RWPE1 (cell line): Measurements from ENCODE around the gene SMYD1.

Experiments
- CTCF ChIA-PET: fragments of 350-600 bp; sonication (Branson Sonifier 250); formaldehyde crosslinking; extraction: SDS; loops from one replicate; lab custom pipeline; 2021; lab: Yijun Ruan, JAX
- POLR2A ChIA-PET: fragments of 400-600 bp; formaldehyde crosslinking; extraction: SDS; loops from one replicate; lab custom pipeline; 2020; ENCODE audit warnings: antibody characterized with exemption; ENCODE audit not compliant: low non-redundant PET; lab: Yijun Ruan, JAX
- DNase-seq: peaks from one replicate; pipeline ENCODE4 v3.0.0; 2012; ENCODE audit warnings: low spot score
- H3K27ac ChIP-seq: fragments of 450-650 bp; 2 replicates; pipeline ENCODE4 v1.5.1; 2017
- TF ChIP-seq, protein P1 (sequence below): fragments of 450-650 bp; conservative IDR thresholded peaks from 2 replicates; pipeline ENCODE4 v1.5.1; 2017; ENCODE audit warnings: low read depth, mild to moderate bottlenecking

Gene SMYD1

DNA sequence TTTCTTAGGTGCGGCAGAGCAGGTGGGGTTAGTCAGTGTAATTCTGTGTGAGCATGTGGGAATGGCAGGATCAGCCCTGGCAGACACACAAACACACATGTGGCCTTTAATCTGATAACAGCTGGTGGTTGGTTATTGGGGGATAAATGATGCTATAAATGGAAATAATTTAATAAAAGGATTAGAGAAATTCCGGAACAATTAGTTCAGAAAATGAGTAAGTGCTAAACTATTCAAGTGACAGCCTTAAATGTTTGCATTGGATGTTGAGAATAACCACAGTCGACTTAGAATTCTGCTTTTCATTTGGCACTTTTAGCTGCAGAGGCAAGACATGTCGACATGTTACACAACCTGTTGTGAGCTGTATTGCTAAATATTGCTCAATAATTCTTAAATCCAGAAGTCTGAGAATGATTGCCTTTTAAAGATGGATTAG is 7.2 kb downstream of the SMYD1 start:
- ChIA-PET POLR2A (no interaction called here), CTCF (interaction anchor here (0.5 kb wide), 1 partner anchor 24 kb away, joined by 3 read pairs; no protein-coding TSS in a partner anchor)
- peak; percentile 47 for DNase-seq
- TF ChIP-seq, protein P1, sequence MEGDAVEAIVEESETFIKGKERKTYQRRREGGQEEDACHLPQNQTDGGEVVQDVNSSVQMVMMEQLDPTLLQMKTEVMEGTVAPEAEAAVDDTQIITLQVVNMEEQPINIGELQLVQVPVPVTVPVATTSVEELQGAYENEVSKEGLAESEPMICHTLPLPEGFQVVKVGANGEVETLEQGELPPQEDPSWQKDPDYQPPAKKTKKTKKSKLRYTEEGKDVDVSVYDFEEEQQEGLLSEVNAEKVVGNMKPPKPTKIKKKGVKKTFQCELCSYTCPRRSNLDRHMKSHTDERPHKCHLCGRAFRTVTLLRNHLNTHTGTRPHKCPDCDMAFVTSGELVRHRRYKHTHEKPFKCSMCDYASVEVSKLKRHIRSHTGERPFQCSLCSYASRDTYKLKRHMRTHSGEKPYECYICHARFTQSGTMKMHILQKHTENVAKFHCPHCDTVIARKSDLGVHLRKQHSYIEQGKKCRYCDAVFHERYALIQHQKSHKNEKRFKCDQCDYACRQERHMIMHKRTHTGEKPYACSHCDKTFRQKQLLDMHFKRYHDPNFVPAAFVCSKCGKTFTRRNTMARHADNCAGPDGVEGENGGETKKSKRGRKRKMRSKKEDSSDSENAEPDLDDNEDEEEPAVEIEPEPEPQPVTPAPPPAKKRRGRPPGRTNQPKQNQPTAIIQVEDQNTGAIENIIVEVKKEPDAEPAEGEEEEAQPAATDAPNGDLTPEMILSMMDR = no peak
- H3K27ac ChIP-seq = no peak overlapping the region

DNA sequence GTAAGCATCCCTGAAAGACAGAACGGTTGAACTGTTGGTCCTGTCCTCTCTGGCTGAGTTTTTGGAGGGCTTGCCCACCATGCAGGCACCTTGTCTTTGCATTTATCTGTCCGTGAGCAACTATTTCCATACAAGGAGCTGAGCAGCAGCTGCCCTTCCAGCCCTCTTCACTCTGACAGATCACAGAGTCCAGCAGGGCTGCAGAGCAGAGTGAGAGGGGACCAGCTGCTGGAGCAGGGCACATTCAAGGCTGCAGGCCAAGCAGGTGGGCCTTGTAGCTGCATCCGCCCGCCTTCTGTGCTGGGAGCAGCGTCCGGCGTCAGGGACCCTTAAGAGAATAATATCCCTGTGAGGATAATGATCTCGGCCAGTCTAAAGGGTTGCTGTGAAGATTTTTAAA is 9.5 kb downstream of the SMYD1 start:
- ChIA-PET POLR2A (no interaction called here), CTCF (no interaction called here)
- no peak for DNase-seq
- TF ChIP-seq, protein P1 = no peak
- H3K27ac ChIP-seq = no peak overlapping the region

DNA sequence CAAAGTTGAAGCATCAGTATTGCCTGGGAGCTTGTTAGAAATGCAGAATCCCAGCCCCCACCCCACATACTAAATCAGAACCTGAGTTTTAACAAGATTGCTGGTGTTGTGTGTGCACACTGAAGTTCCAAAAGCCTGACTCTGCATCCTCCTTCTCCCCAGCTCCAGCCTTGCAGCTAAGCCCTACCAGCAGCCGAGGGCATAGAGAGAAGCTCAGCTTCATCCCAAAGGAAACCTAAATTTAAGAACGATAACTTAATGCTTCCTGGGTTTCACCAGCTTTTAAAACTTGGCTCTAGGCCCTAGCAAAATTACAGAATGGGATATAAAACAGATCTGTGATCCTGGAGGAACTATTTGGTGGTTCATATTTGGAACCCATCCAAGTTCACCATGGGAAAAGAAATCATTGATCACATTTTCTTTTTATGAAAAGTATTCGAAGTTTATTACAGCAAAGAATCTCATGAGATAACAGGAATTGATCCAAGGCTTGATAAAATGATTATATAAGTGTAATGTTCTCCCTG is 11.1 kb downstream of the SMYD1 start:
- TF ChIP-seq, protein P1 = no peak
- ChIA-PET POLR2A (no interaction called here), CTCF (no interaction called here)
- no peak for DNase-seq
- H3K27ac ChIP-seq = no peak overlapping the region

DNA sequence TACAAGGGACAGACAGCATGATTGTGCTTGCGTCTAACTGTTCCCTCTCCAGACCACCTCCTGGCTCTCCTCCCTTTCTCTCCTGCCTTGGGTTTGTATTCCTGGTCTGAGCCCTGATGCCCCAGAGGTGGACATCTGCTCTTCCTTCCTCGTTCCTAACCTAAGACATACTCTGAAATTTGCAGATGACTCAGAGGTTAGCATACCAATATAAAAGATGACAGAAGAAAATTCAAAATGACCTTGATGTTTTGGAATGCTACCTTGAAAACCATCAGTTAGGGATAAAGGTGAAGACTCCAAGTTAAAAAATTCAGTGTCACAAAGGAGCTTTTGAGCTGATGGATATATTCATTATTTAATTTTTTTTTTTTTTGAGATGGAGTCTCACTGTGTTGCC is 12.9 kb downstream of the SMYD1 start:
- CTCF ChIA-PET = interaction anchor here (0.9 kb wide), 1 partner anchor 20 kb away, joined by 3 read pairs; no protein-coding TSS in a partner anchor
- TF ChIP-seq, protein P1 = no peak
- POLR2A ChIA-PET = no interaction called here
- H3K27ac ChIP-seq = no peak overlapping the region
- DNase-seq = no peak

DNA sequence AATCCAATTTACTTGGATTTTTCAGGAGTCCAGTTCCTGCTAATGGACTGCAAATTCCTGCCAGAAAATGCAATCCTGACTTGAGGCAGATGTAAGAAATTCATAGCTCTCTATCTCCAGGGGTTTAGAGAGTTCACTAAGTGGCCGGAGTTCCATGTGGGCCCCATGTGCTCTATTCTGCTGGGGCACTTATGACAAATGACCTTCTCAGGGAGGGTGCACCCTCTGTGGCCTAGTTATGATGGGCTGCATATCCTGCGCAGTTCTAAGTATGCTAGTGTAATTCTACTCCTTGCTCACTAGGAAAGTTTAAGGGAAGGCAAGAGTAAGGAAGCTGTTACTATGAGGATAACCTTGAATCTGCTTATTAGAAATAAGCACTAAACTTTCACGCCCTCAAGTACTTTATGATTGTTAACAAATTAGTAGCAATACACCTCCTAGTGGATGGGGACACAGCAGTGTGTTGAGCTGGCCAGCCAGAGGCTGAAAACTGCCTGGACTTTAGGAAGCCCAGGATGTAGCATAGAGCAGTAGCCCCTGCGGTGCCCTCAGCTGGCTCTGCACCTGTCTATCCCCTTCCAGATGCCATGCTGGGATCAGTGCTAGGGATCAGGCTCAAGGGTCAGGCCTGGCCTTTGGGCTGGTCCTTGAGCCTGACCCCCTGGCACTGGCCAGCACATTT is 14.4 kb downstream of the SMYD1 start:
- TF ChIP-seq, protein P1 = no peak
- no peak overlapping the region for H3K27ac ChIP-seq
- no peak for DNase-seq
- CTCF ChIA-PET = no interaction called here
- POLR2A ChIA-PET = no interaction called here

DNA sequence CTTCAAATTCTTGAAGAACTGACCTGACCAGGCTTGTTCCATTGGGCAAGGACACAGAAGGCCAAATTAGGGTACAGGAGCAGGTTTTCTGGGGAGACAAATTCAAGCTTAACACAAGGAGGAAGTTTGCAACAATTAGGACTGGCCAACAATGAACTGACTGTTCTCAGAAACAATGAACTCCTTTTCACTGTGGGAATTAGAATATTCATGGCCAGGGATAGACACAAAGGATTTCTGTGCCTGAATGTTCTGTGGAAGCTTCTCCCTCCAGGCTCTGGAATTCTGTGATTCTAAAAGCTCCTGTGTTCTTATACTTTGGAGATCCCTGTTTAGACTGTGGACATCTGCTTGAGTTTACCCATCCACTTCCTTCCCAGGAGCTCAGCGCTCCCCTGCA is 15.2 kb downstream of the SMYD1 start:
- CTCF ChIA-PET = no interaction called here
- POLR2A ChIA-PET = no interaction called here
- no peak overlapping the region for H3K27ac ChIP-seq
- DNase-seq = no peak
- TF ChIP-seq, protein P1 = no peak
